ENCODE measurements around the gene PFN3.

PFN3 gene

DNA sequence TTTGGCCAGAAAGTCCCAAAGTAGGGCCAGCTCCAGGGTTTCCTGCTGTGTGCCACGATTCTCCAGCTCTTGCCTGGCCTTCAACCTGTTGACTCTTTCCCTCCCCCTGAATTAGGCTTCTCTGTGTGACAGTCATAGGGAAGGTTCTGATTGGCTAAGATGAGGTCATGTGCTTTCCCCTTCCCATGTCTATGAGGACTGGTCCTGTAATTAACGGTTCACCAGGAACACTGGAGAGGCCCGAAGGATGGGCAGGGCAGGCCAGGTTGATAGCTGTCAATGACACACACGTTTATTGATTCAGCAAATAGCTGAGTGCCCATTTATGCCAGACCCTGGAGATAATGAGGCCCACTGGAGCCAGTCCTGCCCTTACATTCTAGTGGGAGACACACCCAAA is 37.2 kb upstream of the PFN3 start:
- no peak for DNase-seq (ENCODE audit: low read depth)

GRCh38 chr5:177435847-177436536 is 35.5 kb upstream of the PFN3 start:
- DNase-seq (ENCODE audit: low read depth), result no peak

- no peak for DNase-seq (ENCODE audit: low read depth)
These were observed 34.7 kb upstream of the PFN3 start for GRCh38 chr5:177434942-177435738.

GRCh38 chr5:177434437-177434836 is 34.0 kb upstream of the PFN3 start:
- DNase-seq (ENCODE audit: low read depth), result peak; percentile 48

GRCh38 chr5:177433658-177434217 is 33.3 kb upstream of the PFN3 start:
- DNase-seq (ENCODE audit: low read depth), result no peak

DNA sequence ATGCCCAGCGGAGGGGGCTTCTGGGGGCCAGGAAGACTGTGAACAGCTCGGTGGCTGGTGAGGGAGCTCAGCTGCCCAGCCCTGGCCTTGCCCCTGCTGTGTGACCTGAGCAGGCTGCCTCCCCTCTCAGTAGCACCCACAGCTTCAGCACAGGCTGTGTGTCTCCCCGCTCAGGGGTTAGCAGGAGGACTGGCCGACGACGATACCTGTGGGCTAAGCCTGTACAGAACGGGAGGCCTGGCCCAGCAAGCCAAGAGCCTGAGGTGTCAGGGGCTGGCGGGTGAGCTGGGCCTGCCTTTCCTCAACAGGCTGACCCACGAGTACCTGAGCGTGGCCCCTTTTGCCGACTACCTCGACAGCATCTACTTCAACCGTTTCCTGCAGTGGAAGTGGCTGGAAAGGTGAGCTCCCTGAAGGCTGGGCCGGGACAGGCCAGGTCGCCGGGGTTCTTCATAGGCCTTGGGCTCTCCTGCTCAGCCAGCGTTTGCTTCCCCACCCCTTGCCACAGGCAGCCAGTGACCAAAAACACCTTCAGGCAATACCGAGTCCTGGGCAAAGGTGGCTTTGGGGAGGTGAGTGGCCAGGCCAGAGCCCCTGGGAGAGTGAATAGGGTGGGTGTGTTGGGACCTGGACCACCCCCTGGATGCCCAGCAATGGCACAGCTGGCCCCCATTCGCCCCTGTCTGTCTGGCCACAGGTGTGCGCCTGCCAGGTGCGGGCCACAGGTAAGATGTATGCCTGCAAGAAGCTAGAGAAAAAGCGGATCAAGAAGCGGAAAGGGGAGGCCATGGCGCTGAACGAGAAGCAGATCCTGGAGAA is 32.6 kb upstream of the PFN3 start:
- no peak for DNase-seq (ENCODE audit: low read depth)

GRCh38 chr5:177432143-177432838 is 31.8 kb upstream of the PFN3 start:
- no peak for DNase-seq (ENCODE audit: low read depth)

DNA sequence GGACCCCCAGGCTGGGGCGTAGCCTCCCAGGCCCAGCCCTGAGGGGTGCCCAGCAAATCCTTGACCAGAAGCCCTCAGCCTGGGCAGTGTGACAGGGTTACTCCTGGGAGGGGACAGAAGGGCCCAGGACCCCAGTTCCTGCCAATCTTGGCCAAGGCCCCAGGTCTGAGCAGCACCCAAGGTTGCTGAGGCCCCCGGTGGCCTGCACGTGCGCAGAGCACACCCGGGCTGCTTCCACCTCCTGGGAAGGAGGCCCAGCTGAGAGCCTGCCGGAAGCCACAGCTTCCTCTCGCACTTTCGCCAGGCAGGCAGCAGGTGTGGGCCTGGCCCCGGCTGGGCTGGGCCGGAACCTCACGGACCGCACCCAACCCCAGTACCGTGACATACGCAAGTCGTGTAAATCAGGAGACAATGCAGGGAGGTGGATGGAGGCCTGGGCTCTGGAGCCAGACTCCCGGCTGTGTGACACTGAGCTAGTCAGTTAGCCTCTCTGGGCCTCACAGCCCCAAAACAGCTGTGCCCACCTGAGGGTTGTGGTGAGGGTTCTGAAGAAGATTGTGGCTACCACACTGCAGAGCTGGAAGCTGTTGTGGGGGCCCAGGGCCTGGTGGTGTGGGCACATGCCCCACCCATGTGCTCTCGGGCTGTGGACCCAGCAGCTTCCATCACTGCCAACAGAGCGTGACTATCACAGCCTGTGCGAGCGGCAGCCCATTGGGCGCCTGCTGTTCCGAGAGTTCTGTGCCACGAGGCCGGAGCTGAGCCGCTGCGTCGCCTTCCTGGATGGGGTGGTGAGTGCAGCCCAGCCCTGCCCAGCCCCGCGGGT is 31.1 kb upstream of the PFN3 start:
- peak; percentile 70 for DNase-seq (ENCODE audit: low read depth)

GRCh38 chr5:177430972-177431316 is 30.5 kb upstream of the PFN3 start:
- no peak for DNase-seq (ENCODE audit: low read depth)

DNA sequence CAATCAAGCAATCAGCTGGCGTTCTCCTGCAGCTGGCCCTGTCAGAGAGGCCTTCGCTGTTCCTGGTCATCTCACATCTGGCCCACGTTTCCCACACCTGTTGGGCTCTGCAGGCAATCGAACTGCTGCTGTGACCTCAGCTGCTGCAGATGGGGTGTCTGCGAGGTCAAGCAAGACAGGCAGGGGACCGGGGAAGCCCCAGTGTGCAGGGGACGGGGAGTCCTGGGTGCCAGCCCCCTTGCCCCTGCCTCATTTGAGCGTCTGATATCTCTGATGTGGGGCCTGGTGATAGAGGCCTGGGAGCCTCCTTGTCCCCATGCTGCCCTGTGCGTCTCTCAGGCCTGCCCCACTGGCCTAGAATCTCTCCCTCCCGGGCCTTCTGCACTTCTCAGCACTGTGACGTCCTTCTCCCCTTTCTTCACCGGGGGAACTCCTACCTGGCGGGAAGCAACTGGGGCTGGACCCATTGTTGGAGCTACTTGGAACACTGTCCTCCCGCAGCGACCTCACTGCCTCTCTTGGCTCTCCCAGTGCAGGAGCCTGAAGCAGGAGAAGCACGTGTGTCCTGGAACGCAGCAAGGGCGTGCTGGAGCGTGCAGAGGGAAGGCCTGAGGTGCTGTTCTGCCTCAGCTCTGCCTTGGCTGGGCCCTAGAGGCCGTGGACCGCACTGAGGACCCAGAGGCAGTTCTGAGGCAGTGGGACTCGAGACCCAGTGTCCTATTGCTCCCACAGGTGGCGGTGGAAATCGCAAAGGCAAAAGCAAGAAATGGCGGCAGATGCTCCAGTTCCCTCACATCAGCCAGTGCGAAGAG is 29.9 kb upstream of the PFN3 start:
- no peak for DNase-seq (ENCODE audit: low read depth)

DNA sequence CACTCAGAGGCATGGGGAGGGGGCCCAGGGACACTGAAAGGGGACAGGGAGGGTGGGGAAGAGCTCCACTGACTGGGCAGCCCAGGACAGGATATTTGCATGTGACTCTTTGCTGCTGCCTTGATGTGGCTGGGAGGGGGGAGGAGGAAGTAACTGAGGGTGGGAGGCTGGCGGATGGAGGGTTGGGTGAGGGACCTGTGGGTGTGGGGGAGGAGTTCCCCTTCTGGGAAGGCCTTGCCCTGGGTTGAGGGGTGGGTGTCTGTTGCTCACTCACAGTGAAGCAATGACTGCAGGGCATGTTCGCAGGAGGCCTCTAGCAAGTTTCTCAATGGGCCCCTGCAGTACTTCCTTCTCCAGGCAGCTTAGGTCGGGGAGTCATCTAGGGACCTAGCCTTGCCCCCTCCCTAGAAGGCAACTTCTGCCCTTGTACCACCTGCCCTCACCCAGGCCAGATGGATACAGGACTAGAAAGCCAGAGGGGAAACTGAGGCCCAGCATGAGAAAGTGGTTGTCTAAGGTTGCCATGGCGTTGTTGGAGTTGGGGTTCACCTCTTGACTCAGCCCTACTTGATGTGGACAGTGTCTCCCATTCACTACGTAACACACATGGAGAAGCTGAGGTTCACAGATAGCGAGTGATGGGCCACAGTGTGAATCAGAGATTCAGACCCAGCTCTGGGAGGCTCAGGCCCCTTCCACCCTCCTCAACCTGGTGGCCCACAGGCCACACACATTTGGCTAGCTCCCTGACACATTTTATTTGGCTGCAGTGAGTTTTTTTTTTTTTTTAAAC is 29.0 kb upstream of the PFN3 start:
- peak; percentile 85 for DNase-seq (ENCODE audit: low read depth)

GRCh38 chr5:177428574-177429217 is 28.2 kb upstream of the PFN3 start:
- no peak for DNase-seq (ENCODE audit: low read depth)

- no peak for DNase-seq (ENCODE audit: low read depth)
These were observed 27.6 kb upstream of the PFN3 start for GRCh38 chr5:177427919-177428573.

- DNase-seq (ENCODE audit: low read depth), result no peak
These were observed 26.9 kb upstream of the PFN3 start for GRCh38 chr5:177427211-177427822.

DNA sequence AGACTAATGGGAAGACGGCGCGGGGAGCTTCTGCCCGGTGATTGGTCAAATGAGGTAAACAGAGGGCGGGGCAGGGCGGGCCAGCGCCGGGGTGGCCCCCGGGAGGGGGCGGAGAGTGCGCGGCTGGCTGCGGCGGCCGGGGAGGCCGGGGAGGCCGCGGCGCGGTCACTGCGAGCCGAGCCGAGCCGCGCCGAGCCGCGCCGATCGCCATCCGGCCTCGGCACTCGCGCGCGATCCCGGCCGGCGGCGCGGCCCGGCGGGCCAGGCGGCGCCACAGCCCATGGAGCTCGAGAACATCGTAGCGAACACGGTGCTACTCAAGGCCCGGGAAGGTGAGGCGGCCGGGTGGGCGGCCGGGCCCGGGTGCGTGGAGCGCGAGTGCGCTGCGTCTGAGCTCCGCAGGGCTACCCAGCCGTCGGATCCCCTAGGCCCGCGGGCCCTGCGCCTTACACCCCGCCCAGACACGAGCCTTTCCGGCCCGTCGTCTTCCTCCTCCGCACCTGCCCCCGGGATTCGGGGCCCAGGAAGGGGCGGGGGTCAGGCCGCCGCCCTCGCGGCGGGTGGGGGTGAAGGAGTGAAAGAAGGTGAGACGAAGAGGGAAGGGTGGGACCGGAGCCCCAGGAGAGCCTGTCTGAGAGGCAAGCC is 26.2 kb upstream of the PFN3 start, which contains the start of gene GRK6:
Gene GRK6, plus strand, starts transcription at position 111 of the 645 bp plus-strand sequence. Its CDS starts 170 bp downstream, at position 281.
- DNase-seq (ENCODE audit: low read depth), result peak; percentile 58

- peak; percentile 100 for DNase-seq (ENCODE audit: low read depth)
These were observed 25.5 kb upstream of the PFN3 start for GRCh38 chr5:177425801-177426565.

Measured in T-helper 22 cell (primary cell).